BJ (cell line): ENCODE results near the gene COQ2. TPM values are rescaled to one million over a fixed set of nuclear protein-coding genes. Genes with fewer than 3 reads are reported as not detected.

Source experiments
- CTCF ChIA-PET: fragments of 350-600 bp; formaldehyde crosslinking; extraction: SDS; loops from one replicate; lab custom pipeline; 2021; ENCODE audit warnings: antibody characterized with exemption, inconsistent platforms; lab: Yijun Ruan, JAX
- POLR2A ChIA-PET: fragments of 300-600 bp; sonication (Branson Sonifier 250); formaldehyde crosslinking; extraction: SDS; loops from one replicate; lab custom pipeline; 2021; ENCODE audit warnings: antibody characterized with exemption; lab: Charles Lee
- DNase-seq: peaks from one replicate; pipeline ENCODE4 v3.0.0-alpha.2; 2011; ENCODE audit warnings: low read depth
- H3K27me3 ChIP-seq: 2 replicates; pipeline ENCODE4 v1.6.0; 2011; ENCODE audit warnings: low read length; ENCODE audit not compliant: control insufficient read depth, insufficient read depth
- H3K36me3 ChIP-seq: 2 replicates; pipeline ENCODE4 v1.5.1; 2011; ENCODE audit warnings: low read length; ENCODE audit not compliant: control insufficient read depth, insufficient read depth
- H3K4me3 ChIP-seq: 2 replicates; pipeline ENCODE4 v1.5.1; 2011; ENCODE audit warnings: low read depth, mild to moderate bottlenecking, control low read depth, low read length
- polyA plus RNA-seq: library from polyadenylated mRNA; depleted of rRNA; stranded (reverse); fragments of >200 nt; gene quantifications from 2 replicates; pipeline ENCODE4 v1.2.3, GENCODE V29; 2011
- TF ChIP-seq, protein P1 (sequence below): IDR thresholded peaks from 2 replicates; pipeline ENCODE4 v1.5.1; 2011; ENCODE audit warnings: low read depth, mild to moderate bottlenecking, control low read depth, inconsistent platforms, low read length, moderate library complexity; ENCODE audit not compliant: insufficient read depth

Gene COQ2
- polyA plus RNA-seq, 1 experiment: 14.5 TPM

DNA sequence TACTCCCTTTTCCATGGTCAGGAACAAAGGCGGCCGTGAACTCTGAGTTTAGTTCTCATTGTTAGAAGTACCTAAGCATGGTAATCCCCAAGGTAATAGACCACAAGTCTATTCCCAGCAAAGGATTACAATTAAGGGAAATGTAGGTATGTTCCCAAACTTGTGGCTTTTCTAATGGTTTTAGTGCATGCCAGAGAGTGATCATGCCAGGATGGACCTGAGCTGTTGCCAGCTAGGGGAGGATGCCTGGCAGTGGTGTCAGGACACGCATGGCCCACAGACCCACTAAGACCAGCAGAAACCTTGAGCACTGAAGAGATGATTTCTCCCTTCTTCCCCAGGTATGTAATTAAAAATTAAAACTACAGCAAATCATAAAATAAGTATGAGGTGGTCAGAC is 60.8 kb downstream of the COQ2 start:
- CTCF ChIA-PET: interaction anchor here (1.1 to 1.8 kb wide), 2 partner anchors 12 to 114 kb away, joined by 3 to 5 read pairs; no protein-coding TSS in a partner anchor
- POLR2A ChIA-PET: no interaction called here
- TF ChIP-seq, protein P1, sequence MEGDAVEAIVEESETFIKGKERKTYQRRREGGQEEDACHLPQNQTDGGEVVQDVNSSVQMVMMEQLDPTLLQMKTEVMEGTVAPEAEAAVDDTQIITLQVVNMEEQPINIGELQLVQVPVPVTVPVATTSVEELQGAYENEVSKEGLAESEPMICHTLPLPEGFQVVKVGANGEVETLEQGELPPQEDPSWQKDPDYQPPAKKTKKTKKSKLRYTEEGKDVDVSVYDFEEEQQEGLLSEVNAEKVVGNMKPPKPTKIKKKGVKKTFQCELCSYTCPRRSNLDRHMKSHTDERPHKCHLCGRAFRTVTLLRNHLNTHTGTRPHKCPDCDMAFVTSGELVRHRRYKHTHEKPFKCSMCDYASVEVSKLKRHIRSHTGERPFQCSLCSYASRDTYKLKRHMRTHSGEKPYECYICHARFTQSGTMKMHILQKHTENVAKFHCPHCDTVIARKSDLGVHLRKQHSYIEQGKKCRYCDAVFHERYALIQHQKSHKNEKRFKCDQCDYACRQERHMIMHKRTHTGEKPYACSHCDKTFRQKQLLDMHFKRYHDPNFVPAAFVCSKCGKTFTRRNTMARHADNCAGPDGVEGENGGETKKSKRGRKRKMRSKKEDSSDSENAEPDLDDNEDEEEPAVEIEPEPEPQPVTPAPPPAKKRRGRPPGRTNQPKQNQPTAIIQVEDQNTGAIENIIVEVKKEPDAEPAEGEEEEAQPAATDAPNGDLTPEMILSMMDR: no peak
- H3K4me3 ChIP-seq: no peak overlapping the region
- H3K36me3 ChIP-seq: no peaks in the 10 kb centered on the region
- no peak for DNase-seq
- no peaks in the 10 kb centered on the region for H3K27me3 ChIP-seq

DNA sequence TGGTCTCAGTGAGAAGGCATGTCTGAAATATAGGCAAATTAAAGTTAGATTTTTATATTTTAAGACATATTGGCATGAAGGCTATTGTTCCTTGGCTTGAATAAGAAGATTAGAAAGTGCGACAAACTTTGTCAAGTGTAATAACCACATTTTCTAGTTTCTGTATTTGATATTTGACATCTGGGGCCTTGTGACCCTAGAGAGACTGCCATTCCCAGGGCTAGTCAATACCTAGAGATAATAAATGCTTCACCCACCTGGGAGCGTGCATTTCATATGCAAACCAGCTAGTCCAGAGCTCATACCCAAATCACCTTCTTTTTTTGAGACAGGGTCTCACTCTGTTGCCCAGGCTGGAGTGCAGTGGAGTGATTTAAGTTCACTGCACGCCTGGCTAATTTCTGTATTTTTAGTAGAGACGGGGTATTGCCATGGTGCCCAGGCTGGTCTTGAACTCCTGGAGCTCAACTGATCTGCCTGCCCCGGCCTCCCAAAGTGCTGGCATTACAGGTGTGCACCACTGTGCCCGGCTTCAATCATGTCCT is 62.6 kb downstream of the COQ2 start:
- ChIA-PET POLR2A (no interaction called here), CTCF (no interaction called here)
- DNase-seq: no peak
- Histone ChIP-seq H3K36me3 (no peaks in the 10 kb centered on the region), H3K4me3 (no peak overlapping the region), H3K27me3 (no peaks in the 10 kb centered on the region)
- TF ChIP-seq, protein P1: no peak

DNA sequence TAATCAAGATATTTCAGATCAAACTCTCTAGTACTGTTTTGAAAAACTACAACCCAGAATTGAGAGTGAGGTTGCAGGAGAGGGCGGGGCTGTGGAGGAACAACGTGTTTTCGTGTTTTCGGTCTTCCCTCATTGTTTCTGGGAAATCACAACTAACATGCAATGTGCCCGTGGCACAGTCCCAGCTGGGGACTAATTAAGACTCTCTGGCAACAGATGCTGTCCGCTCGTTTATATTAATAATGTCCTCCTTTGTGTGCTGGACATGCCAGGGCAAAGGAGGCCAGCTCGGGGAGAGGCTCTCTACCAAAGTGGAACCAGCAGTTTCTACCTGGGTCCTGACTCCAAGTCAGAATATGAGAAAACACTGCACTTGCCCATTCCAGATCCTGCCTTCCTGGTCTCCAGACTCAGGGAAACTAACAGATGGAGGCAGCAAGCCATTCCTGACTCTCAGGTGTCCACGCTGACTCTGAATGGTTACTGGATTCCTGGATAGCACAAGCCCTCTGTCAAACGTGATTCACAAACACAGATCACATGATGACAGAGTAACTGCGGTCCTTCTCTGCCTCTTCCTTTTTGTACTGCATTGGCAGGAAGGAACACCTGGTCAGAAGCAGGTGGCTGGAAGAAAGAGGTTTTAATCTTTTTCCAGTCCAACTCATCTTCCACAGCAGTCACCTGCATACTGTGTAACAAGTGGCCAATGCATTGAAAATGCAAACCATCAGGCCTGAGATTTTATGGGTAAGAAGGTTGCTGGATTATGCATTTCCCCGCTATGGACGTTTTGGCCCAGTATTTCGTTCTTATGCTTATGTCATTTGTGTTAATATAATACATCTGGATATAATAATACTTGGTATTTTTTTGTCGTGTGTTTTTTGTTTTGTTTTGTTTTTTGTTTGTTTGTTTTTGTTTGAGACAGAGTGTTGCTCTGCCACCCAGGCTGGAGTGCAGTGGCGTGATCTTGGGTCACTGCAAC is 65.0 kb downstream of the COQ2 start:
- DNase-seq: peak; percentile 44
- ChIA-PET CTCF (interaction anchor here (1.0 kb wide), 1 partner anchor 11 kb away, joined by 3 read pairs; no protein-coding TSS in a partner anchor), POLR2A (no interaction called here)
- TF ChIP-seq, protein P1: no peak
- Histone ChIP-seq H3K27me3 (no peaks in the 10 kb centered on the region), H3K4me3 (no peak overlapping the region), H3K36me3 (no peaks in the 10 kb centered on the region)

DNA sequence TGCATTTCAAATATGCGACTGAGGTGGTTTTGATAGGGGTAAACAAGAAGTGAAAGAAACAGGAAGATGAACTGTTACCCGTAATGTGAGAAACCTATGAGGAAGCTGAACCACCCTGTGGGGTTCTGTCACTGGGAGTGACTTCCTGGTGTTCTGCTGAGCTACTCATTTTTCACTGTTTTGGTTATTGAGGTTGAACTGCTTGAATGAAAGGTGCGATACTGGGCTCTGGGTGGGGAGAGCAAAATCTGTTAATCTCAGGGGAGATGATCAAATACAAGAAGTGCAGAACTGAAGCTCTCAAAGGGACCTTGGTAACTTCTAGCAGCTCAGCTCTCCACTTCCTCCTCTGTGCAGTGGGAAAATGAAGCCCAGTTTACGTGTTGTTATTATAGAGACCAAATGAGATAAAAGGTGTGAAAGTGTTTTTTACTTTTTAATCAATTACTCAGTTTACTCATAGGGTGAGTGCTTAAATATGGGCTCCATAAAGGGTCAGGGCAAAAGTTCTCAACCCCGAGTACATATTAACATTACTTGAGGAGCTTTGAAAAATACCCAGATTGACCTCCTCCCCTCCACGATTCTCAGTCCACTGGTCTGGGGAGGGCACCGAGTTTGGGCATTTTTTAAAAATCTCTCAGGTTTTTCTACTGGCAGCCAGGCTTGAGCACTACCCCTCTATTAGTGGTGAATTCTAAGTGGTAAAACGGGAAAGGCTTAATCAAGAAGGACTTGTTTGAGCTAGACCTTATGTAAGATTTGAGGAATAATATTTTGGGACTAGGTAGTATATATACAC is 66.7 kb downstream of the COQ2 start:
- H3K27me3 ChIP-seq: no peaks in the 10 kb centered on the region
- TF ChIP-seq, protein P1: no peak
- no peak for DNase-seq
- ChIA-PET CTCF (interaction anchor here (1.3 kb wide), 2 partner anchors 34 to 143 kb away, joined by 3 to 6 read pairs; no protein-coding TSS in a partner anchor), POLR2A (no interaction called here)
- H3K36me3 ChIP-seq: no peaks in the 10 kb centered on the region
- no peak overlapping the region for H3K4me3 ChIP-seq
